K562 (cell line): Measurements from ENCODE around the gene NUP107. TPM values are rescaled to one million over a fixed set of nuclear protein-coding genes. Genes with fewer than 3 reads are reported as not detected.
A peak's percentile ranks its signal among the peaks of the same experiment; 100 is the strongest.

Source experiments
- BCOR ChIP-seq: fragments of 450-650 bp; IDR thresholded peaks from 2 replicates; pipeline ENCODE4 v1.6.1; 2016
- BHLHE40 ChIP-seq: IDR thresholded peaks from 2 replicates; pipeline ENCODE4 v1.6.1; 2011; ENCODE audit warnings: low read length, improper control_type of control experiment
- C11orf30 ChIP-seq: fragments of 450-650 bp; IDR thresholded peaks from 2 replicates; pipeline ENCODE4 v1.6.1; 2016; ENCODE audit warnings: low read depth, mild to moderate bottlenecking
- COPS2 ChIP-seq: fragments of 450-650 bp; conservative IDR thresholded peaks from 2 replicates; pipeline ENCODE4 v1.6.1; 2016; ENCODE audit warnings: mild to moderate bottlenecking, moderate library complexity
- CXXC5 ChIP-seq: fragments of 250-450 bp; sonication (Bioruptor Pico); IDR thresholded peaks from 2 replicates; pipeline ENCODE4 v1.8.0; 2022; ENCODE audit warnings: inconsistent platforms, mild to moderate bottlenecking, moderate library complexity
- DNMT1 ChIP-seq: fragments of 450-650 bp; IDR thresholded peaks from 2 replicates; pipeline ENCODE4 v1.6.1; 2016; ENCODE audit warnings: antibody characterized with exemption, mild to moderate bottlenecking
- HDAC8 ChIP-seq: fragments of 450-650 bp; IDR thresholded peaks from 2 replicates; pipeline ENCODE4 v1.6.1; 2016; ENCODE audit warnings: mild to moderate bottlenecking, missing genetic modification characterization, moderate library complexity, missing compliant biosample characterization
- KAT7 ChIP-seq: sonication (generic); formaldehyde crosslinking; IDR thresholded peaks from 2 replicates; pipeline ENCODE4 v1.8.0; 2022; ENCODE audit warnings: missing genetic modification reagents, mild to moderate bottlenecking, borderline replicate concordance
- MCM2 ChIP-seq: fragments of 450-650 bp; IDR thresholded peaks from 2 replicates; pipeline ENCODE4 v1.6.1; 2017; ENCODE audit warnings: low read depth, mild to moderate bottlenecking
- MTF1 ChIP-seq: fragments of 250-450 bp; sonication (Bioruptor Pico); IDR thresholded peaks from 2 replicates; pipeline ENCODE4 v1.9.0; 2021; ENCODE audit warnings: moderate library complexity, mild to moderate bottlenecking, inconsistent platforms, borderline replicate concordance
- MYC ChIP-seq, 2 experiments: fragments of 250-450 bp in 1 of 2; sonication (Bioruptor Pico) in 1 of 2; IDR thresholded peaks; 2 replicates each; pipeline versions ENCODE4 v1.5.1 to v1.6.1; 2012 to 2021; ENCODE audit warnings: low read depth in 2 of 2, borderline replicate concordance in 1 of 2, improper control_type of control experiment in 1 of 2, low read length in 1 of 2, mild to moderate bottlenecking in 1 of 2, moderate library complexity in 1 of 2
- NR2C1 ChIP-seq, 2 experiments: fragments of 450-650 bp; IDR thresholded peaks; 2 replicates each; pipeline ENCODE4 v1.6.1; 2017; ENCODE audit warnings: mild to moderate bottlenecking in 2 of 2, antibody characterized with exemption in 1 of 2, inconsistent platforms in 1 of 2, missing compliant biosample characterization in 1 of 2, missing genetic modification characterization in 1 of 2
- POLR2AphosphoS5 ChIP-seq: IDR thresholded peaks from 2 replicates; pipeline ENCODE4 v1.6.1; 2011; ENCODE audit warnings: mild to moderate bottlenecking, low read depth, low read length, moderate library complexity; ENCODE audit not compliant: control insufficient read depth, insufficient read depth
- PREB ChIP-seq: sonication (generic); formaldehyde crosslinking; IDR thresholded peaks from 2 replicates; pipeline ENCODE4 v1.8.1; 2023; ENCODE audit warnings: mild to moderate bottlenecking, missing genetic modification reagents
- PRPF4 ChIP-seq: fragments of 200-400 bp; formaldehyde crosslinking; IDR thresholded peaks from one replicate; pipeline ENCODE4 v1.6.1; 2017; ENCODE audit warnings: low read length, low read depth, mild to moderate bottlenecking; ENCODE audit not compliant: insufficient read depth, poor library complexity, severe bottlenecking
- RBM34 ChIP-seq: fragments of 200-400 bp; formaldehyde crosslinking; IDR thresholded peaks from 2 replicates; pipeline ENCODE4 v1.6.1; 2018; ENCODE audit warnings: low read length, borderline replicate concordance; ENCODE audit not compliant: insufficient read depth
- SNIP1 ChIP-seq: fragments of 450-650 bp; IDR thresholded peaks from 2 replicates; pipeline ENCODE4 v1.7.1; 2017; ENCODE audit warnings: low read depth, mild to moderate bottlenecking
- SRSF7 ChIP-seq: fragments of 200-400 bp; formaldehyde crosslinking; optimal IDR thresholded peaks from 2 replicates; pipeline ENCODE3; 2017; ENCODE audit warnings: mild to moderate bottlenecking, low read depth, low read length
- TBP ChIP-seq: optimal IDR thresholded peaks from 2 replicates; pipeline ENCODE3; 2011; ENCODE audit warnings: low read depth, low read length, improper control_type of control experiment
- TFE3 ChIP-seq: fragments of 450-650 bp; formaldehyde crosslinking; IDR thresholded peaks from 2 replicates; pipeline ENCODE4 v1.4.0; 2020; ENCODE audit warnings: mild to moderate bottlenecking, mixed read lengths
- USF1 ChIP-seq: sonication (generic); formaldehyde crosslinking; IDR thresholded peaks from 2 replicates; pipeline ENCODE4 v1.9.0; 2022; ENCODE audit warnings: mild to moderate bottlenecking, missing genetic modification reagents
- ZNF23 ChIP-seq: fragments of 250-450 bp; sonication (Bioruptor Pico); IDR thresholded peaks from 2 replicates; pipeline ENCODE4 v1.4.0; 2020; ENCODE audit warnings: mild to moderate bottlenecking
- ZNF347 ChIP-seq: fragments of 450-650 bp; formaldehyde crosslinking; IDR thresholded peaks from 2 replicates; pipeline ENCODE4 v1.4.0; 2020; ENCODE audit warnings: low read depth, mild to moderate bottlenecking, moderate library complexity
- ZNF561 ChIP-seq: fragments of 450-650 bp; formaldehyde crosslinking; conservative IDR thresholded peaks from 2 replicates; pipeline ENCODE4 v1.4.0; 2020; ENCODE audit warnings: mild to moderate bottlenecking, moderate library complexity
- ZNF644 ChIP-seq: fragments of 200-800 bp; sonication (Bioruptor generic); IDR thresholded peaks from 2 replicates; pipeline ENCODE4 v1.6.1; 2016; ENCODE audit warnings: low read depth, missing genetic modification characterization, missing compliant biosample characterization
- polyA plus RNA-seq, 8 experiments: library from polyadenylated mRNA; depleted of rRNA in 4 of 8; stranded (reverse) in 5 of 8; unstranded in 3 of 8; fragments of >200 nt; fragmentation: Nextera tagmentation in 2 of 8; fragmentation: Illumina TruSeq in 1 of 8; extraction: Ambion mirVana in 2 of 8; extraction: Trizol in 1 of 8; gene quantifications; 2 replicates each; pipeline versions ENCODE4 v1.2.1 to v1.2.3, GENCODE V29; 2011 to 2014; ENCODE audit warnings: inconsistent platforms in 1 of 8, missing spikeins in 1 of 8
- total RNA-seq, 7 experiments: library from RNA; depleted of rRNA in 6 of 7; stranded (reverse); fragments of >200 nt in 6 of 7; fragmentation: Illumina TruSeq in 2 of 7; extraction: Trizol in 2 of 7; gene quantifications; 2 replicates each; pipeline versions ENCODE4 v1.2.1 to v1.2.3, GENCODE V29; 2011 to 2021; ENCODE audit warnings: low replicate concordance in 1 of 7

NUP107 gene
- total and polyA plus RNA-seq, 9 of the 15 experiments (the other 6 are each of a cell fraction or from before 2014, with no cell fraction given) = 129 to 277 (median 199) TPM

- TF ChIP-seq PREB (CRISPR knock-in tag) (peak; percentile 97), ZNF561 (CRISPR knock-in tag) (no peak), ZNF347 (CRISPR knock-in tag) (no peak), SRSF7 (no peak), PRPF4 (no peak), BCOR (no peak), TFE3 (CRISPR knock-in tag) (no peak), POLR2AphosphoS5 (peak; percentile 91), RBM34 (no peak), USF1 (CRISPR knock-in tag) (no peak), MTF1 (CRISPR knock-in tag) (no peak), MCM2 (no peak), COPS2 (no peak), ZNF23 (CRISPR knock-in tag) (no peak), MYC (IDR thresholded peaks at IDR 0.05; ENCODE audit: low read depth, low read length) (peak; percentile 94), MYC (CRISPR knock-in tag; IDR thresholded peaks at IDR 0.05; ENCODE audit: borderline replicate concordance, low read depth) (peak; percentile 81; the same call in 1 of the 2 replicates), TBP (peak; percentile 88), KAT7 (peak; percentile 92; the same call in 1 of the 2 replicates), DNMT1 (no peak), HDAC8 (tag) (no peak), BHLHE40 (peak; percentile 52; the same call in 1 of the 2 replicates), NR2C1 (IDR thresholded peaks at IDR 0.05) (peak; percentile 100), NR2C1 (tag; IDR thresholded peaks at IDR 0.05) (peak; percentile 100), ZNF644 (no peak; the same call in 1 of the 2 replicates), CXXC5 (CRISPR knock-in tag) (peak; percentile 98), C11orf30 (peak; percentile 99), SNIP1 (no peak)
Measured at GRCh38 chr12:68686595-68687521, at the start of gene NUP107 (continued).
